GM18526 (cell line): Measurements from ENCODE around the gene FFAR2.

Experiments used
- POLR2A ChIP-seq: IDR thresholded peaks from 3 replicates; pipeline ENCODE4 v1.6.1; 2011; ENCODE audit not compliant: insufficient read length; ENCODE audit errors: extremely low read depth

FFAR2 gene

DNA sequence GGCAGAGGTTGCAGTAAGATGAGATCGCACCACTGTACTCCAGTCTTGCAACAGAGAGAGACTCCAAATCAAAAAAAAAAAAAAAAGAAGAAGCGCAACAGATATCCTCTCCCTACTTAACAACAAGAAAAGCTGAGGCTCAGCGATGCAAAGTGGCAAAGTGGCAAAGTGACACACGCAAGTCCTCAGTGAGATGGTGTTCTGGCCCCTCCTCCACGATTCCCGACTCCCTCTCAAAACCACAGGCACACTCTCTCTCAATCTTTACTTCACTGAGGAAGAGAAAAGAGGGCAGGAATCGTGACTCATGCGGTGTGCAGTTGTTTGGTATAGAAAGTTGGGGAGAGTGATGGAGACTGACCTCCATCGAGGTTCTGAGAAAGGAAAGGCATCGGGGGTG is 12.6 kb downstream of the FFAR2 start:
- no peak for TF ChIP-seq POLR2A

DNA sequence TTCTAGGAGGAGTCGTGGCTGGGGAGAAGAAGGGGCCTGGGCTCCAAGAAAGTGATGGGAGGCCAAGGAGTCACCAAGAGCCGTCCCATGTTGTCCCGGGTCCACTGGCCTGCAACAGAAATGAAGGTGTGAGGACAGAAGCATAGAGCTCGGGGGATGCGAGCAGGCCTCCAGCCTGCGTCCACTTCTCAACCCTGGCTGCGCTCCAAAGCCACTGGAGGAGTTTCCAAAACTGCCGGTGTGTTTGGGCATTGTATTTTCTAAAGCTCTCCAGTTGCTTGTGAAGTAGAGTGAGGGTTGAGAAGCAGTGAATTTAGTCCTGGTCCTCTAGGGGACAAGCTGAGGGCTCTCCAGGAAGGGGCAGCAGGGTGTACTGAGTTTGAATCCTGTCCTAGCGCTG is 13.0 kb downstream of the FFAR2 start:
- no peak for TF ChIP-seq POLR2A

DNA sequence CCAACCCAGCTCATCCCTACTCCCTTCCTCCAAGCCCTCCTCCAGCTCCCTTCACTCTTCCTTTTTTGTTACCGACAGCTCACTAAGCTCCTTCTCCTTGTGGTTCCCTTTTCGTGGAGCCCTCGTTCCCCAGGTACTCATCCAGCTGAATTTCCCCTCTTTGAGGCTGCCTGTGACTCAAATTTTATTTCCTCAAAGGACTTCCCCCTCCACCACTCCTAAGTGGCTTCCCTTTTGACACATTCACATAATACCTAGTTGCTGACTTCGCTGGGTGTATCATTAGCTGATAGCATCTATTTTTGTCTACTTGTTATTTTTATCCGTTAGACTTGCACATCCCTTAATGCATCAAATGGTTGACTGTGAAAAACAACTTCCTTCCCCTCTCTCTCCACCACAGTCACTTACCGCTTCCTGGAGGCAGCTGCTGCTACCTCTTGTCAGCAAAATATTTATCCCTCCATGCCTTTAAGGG is 14.5 kb downstream of the FFAR2 start:
- no peak for TF ChIP-seq POLR2A

DNA sequence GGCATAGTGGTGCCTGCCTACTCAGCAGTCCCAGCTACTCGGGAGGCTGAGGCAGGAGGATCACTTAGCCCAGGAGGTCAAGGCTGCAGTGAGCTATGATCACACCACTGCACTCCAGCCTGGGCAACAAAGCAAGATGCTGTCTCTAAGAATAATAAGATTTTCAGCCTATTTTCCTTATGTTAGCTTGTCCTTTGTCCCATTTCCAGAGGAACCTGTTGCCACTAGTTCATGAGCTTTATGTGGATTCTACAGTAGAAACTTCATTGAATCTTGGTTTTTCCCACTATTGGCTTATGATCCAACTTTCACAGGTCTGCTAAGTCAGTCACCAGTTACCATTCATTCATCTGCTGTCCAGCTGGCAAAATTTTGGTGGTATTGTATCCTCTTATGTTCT is 18.2 kb downstream of the FFAR2 start:
- TF ChIP-seq POLR2A: no peak

DNA sequence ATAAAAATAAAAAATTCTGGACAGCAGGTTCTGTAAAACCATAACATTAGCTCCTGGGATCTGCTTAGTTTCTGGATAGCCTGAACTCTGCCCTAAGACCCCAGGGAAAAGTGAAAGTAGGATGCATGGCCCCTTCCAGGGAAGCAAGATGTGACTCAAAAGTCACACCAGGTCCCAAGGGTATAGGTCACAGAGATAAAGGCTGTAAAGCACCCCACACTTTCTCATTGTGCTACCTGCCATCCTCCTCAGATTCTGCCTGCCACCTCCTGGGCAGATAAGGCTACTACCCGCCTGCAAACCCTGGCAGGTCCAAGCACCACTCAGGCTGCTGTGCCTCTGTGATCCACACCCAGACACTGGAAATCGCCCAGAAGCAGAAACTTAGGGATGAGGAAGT is 20.6 kb downstream of the FFAR2 start:
- no peak for TF ChIP-seq POLR2A

DNA sequence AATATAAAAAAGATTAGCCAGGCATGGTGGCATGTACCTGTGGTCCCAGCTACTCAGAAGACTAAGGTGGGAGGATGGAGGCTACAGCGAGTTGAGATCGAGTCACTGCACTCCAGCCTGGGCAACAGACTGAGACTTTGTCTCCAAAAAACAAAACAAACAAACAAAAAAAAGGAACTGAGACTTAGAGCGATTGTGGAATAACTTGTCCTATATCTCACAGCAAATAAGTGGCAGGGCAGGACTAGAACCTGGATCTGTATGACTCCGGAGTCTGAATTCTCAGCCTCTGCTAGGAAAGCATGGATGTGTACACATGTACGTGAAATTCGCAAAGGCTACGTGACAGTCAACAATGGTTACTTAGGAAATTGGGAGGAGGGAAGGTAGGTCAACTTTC is 22.1 kb downstream of the FFAR2 start:
- no peak for TF ChIP-seq POLR2A

DNA sequence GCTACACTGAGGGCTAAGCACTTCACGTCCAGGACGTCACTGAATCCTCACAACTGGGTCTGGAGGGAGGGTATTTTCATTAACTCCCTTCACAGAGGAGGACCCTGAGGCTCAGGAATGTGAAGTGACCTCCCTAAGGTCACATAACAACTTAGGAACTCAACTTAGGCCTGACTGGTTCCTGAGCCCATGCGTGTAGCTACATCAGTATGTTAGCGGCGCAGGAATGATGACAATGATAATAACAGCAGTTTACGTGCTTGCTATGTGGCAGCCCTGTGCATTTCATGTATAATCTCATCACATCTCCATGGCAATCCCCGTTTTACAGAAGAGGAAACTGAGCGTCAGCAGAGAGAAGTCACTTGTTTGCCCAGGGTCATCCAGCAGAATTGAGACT is 23.9 kb downstream of the FFAR2 start:
- TF ChIP-seq POLR2A: no peak

DNA sequence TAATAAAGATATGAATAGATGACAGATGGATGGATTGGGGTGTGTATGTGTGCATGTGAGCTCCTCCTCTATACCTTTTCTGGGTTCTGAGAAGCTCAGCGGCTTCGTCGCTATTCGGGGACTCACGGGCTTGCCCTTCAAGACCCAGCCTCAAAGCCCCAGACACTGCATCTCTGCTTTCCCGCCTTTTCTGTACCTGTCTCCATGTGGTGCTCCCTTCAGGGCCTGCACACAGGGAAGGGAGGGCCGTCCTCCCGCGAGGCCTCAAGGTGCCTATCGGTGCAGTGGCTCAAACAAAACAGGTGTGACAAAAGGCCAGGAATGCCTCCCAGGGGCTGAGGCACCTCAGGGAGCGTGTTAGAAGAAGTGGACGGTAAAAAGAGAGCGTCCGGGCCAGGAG is 26.0 kb downstream of the FFAR2 start:
- no peak for TF ChIP-seq POLR2A

DNA sequence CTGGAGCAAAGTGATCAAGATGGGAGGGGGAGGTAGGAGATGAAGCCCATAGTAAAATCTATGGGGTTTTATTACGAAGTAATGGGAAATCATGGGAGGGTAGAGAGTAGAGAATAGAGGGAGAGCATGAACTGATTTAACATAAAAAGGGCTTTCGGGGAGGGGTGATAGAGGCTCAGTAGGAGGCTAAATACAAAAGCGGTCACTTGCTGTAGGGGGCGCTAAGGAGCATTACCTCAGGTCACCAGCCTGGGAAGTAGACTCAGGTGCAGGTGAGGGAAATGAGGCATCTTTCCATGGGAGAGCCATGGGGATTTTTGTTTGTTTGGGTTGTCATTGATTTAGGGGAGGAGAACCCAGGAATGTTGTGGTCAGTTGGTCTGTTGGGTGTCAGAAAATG is 28.1 kb downstream of the FFAR2 start:
- TF ChIP-seq POLR2A: no peak

DNA sequence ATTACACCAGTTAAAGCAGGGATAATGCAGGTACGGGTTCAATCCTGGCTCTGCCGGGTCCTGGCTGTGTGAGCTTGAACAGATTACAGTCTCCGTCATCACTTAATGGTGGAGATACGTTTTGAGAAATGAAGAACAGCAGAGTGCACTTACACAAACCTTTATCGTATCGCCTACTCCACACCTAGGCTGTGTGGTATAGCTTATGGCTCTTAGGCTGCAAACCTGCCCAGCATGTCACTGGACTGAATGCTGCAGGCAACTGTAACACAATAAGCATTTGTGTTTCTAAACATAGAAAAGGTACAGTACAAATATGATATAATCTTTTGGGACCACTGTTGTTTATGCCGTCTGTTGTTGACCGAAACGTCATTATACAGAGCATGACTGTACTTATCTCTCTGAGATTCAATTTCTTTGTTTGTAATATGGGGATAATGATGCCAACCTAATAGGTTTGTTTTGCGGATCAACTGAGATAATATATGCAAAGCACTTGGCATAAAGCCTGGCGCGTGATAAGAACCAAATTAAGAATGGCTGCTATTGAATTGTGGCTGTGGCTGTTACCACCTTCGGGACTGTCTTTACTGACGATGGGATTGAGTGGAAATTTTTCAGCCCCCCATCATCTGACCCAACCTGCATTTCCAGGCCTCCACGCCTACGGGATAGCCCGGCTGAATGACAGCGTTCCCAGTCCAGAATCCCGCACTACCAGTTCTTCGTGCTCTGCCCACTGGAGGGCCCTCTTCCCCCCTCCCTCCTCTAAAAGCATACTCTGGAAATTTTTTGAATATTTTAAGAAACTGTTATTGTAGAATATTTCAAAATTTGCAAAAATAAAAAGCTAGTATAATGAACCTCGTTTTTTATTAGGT is 31.0 kb downstream of the FFAR2 start:
- TF ChIP-seq POLR2A: no peak

DNA sequence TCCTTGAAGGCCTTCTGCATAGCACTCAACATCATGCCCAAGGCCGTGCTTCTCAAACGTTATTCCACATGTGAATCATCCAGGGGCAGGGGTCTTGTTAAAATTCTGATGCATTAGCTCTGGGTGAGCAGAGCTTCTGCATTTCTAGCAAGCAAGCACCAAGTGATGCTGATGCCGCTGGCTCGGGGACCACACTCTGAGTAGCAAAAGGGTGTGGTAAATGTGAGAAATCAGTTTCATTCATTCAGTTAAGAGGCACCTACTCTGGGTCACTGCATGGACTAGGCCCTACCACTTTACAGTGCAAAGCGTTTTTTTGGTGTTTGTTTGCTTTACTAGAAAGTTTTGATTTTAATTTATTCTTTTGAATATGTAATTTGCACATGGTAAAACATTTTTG is 35.0 kb downstream of the FFAR2 start:
- no peak for TF ChIP-seq POLR2A

DNA sequence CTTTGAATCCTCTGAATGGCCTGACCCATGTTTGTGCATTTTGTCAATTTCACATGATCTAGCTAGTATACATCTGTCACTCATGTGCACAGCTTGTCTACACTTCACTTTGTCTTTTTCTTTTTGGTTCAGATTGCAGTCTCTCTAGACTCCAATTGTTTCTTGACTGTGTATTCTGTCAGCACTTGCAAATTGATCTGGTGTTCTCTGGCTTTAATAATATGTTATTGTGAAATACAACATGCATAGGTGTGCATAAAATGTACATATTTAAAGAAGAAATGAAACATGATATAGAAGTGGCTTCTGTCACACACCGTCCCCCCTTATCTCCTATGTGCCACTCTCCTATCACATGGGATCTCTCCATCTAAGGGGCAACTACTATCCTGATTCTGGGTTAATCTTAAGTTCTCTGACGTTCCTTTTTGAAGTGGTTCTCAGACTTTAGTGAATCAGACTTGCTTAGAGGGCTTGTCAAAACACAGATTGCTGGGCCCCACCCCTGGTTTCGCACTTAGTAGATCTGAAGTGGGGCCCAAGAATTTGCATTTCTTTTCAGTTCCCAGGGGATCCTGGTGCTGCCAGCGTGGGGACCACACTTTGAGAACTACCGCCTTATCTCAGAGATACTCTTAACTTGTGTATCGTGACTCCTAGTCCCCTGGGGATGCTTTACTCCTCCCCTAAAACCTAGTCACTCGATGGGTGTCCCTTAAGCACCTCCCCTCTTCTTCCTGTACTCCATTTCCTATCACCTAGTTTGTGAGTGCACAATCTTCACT is 36.4 kb downstream of the FFAR2 start:
- TF ChIP-seq POLR2A: no peak

DNA sequence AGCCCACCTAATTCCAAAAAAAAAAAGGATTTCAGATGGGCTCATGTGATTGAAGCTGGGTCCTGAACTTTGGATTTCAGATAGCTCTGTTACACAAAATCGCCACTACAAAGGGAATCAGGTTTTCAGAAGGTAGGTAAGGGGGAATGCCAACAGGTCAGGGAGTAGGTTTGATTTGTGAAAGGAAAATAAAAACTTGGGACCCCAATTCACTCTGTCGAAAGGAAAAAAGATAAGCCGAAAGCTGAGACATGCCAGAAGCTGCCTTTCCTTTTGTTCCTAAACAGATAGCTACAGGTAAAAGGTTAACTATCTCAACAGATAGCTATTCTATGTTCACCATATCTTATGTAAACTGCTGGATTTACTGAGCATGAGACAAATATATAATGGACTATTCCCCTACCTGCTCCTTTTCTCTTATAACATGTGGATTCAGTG is 38.2 kb downstream of the FFAR2 start:
- TF ChIP-seq POLR2A: no peak

DNA sequence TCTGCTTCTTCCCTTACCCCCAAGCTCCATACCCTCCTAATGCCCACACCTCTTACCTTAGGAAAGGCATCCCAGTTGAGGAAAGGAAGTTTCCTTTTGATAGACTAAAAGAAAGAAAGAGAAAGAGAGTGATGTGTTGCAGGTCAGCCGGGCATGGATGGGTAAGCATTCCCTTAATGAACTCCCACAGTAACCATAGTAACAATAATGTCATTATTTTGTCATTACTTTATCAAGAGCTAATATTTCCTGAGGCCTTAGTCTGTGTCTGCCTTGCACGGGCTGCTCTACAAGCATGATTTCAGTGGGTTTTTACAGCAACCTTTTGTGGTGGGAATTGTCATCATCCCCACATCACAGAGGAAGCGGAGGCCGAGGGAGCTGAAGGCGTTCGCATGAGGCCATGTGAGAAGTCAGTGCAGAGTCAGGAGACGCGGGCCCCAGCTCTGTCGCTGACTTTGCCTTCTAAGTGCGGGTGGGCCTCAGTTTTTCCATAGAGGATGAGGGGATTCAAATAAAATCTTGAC is 39.7 kb downstream of the FFAR2 start:
- no peak for TF ChIP-seq POLR2A

DNA sequence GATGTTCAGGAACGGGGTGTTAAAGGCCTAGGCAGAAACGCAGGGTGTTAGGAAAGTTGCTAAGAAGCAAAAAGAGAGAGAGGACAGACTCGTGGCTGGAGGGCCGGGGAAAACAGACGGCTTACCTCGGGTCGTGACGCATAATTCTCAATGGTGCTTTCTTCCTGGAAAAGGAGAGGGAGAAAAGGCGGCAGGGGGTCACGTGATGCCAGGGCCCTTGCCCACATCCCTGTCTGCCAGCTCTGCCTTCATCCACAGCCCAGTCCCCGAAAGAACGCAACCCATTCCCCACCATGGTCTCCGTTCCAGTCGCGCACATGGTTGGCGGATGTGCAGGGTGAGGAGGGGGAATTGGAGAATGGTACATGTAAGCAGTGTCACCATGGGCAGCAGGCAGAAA is 40.6 kb downstream of the FFAR2 start:
- no peak for TF ChIP-seq POLR2A

DNA sequence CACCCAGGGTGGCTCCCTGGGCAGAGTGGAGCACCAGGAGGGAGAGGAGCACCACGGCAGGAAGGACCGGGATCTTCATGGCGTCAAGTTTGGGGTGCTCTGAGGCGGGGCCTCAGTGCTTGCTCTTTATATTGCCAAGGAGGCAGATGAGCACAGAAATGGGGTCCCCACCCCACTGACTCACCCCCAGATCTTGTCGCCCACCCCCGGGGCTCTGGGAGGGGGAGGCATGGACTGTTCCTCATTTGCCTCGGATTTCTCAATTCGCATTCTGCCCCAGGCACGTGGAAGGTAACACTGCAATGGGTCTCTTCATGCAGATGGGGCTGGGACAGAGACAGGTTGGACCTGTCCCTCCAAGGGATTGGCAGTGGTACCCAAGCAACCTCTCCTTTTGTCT is 42.3 kb downstream of the FFAR2 start, which contains the start of gene KRTDAP:
Gene KRTDAP, minus strand, starts transcription at position 101 of the 400 bp plus-strand sequence. Its CDS starts 22 bp downstream, at position 79.
- no peak for TF ChIP-seq POLR2A
